Activated T-cell treated with anti-CD3 and anti-CD28 coated beads, Interleukin-2, amount 50 U/mL, for 48 hours (primary cell): ENCODE results near the gene PACS2.
"Not testable (repeated sequence)": the region's sequence is repeated elsewhere in the genome, so short reads cannot be mapped to it uniquely, and the experiment has no call there.

Experiments used
- DNase-seq, 2 experiments: peaks; one replicate each; pipeline ENCODE4 v3.0.0-alpha.2; 2020

The PACS2 gene

GRCh38 chr14:105288936-105289335 lies 25.6 kb upstream of the PACS2 start:
- not testable (repeated sequence) for DNase-seq

GRCh38 chr14:105290621-105291346 lies 23.8 kb upstream of the PACS2 start:
- DNase-seq = no peak

GRCh38 chr14:105292826-105293711 lies 21.5 kb upstream of the PACS2 start:
- peak; percentile 79 to 80 for DNase-seq

- peak; percentile 72 to 80 for DNase-seq
These were observed 20.4 kb upstream of the PACS2 start for GRCh38 chr14:105294142-105294597.

- not testable (repeated sequence) for DNase-seq
These were observed 17.2 kb upstream of the PACS2 start for GRCh38 chr14:105297311-105297710.

- peak; percentile 41 to 50 for DNase-seq
These were observed 14.7 kb upstream of the PACS2 start for GRCh38 chr14:105299654-105300541.

GRCh38 chr14:105300542-105301102 lies 13.9 kb upstream of the PACS2 start, which contains the start of gene BRF1:
Gene BRF1, minus strand, starts transcription at chr14:105301001. Its CDS starts 372 bp downstream, at chr14:105300629.
- DNase-seq = peak; percentile 97 to 99

GRCh38 chr14:105301103-105301914 lies 13.2 kb upstream of the PACS2 start:
- DNase-seq = peak; percentile 100

- DNase-seq = not testable (repeated sequence)
These were observed 12.7 kb upstream of the PACS2 start for GRCh38 chr14:105301915-105302249.

GRCh38 chr14:105303949-105304348 lies 10.6 kb upstream of the PACS2 start:
- no peak for DNase-seq

GRCh38 chr14:105304565-105304964 lies 10.0 kb upstream of the PACS2 start:
- no peak for DNase-seq

GRCh38 chr14:105305345-105305744 lies 9.2 kb upstream of the PACS2 start:
- no peak for DNase-seq

- no peak for DNase-seq
These were observed 8.8 kb upstream of the PACS2 start for GRCh38 chr14:105305791-105306190.

GRCh38 chr14:105307052-105307727 lies 7.4 kb upstream of the PACS2 start:
- DNase-seq = peak in 1 of 2 experiments; percentile 27

GRCh38 chr14:105309371-105309770 lies 5.2 kb upstream of the PACS2 start:
- DNase-seq = no peak

GRCh38 chr14:105311838-105312237 lies 2.7 kb upstream of the PACS2 start:
- DNase-seq = no peak

- DNase-seq = no peak
These were observed 1.6 kb upstream of the PACS2 start for GRCh38 chr14:105312973-105313372.

- DNase-seq = peak in 1 of 2 experiments; percentile 59
These were observed 914 bp upstream of the PACS2 start for GRCh38 chr14:105313381-105314286.

GRCh38 chr14:105315211-105315721 lies 718 bp downstream of the PACS2 start:
- DNase-seq = peak; percentile 51 to 59
